Peyer's patch (tissue), 4 donors: Measurements from ENCODE around the gene EDEM2. TPM values are rescaled to one million over a fixed set of nuclear protein-coding genes. Genes with fewer than 3 reads are reported as not detected.
"Not testable (repeated sequence)": the region's sequence is repeated elsewhere in the genome, so short reads cannot be mapped to it uniquely, and the experiment has no call there.

Experiments
- DNase-seq, 3 donors: peaks; one replicate each; pipeline ENCODE4 v3.0.0-alpha.2; 2017 to 2019
- H3K27ac ChIP-seq, 4 donors: fragments of 200-600 bp; sonication (generic); one replicate each; pipeline ENCODE4 v1.5.1; 2016 to 2019
- H3K27me3 ChIP-seq, 2 donors: fragments of 200-600 bp; sonication (generic); one replicate each; pipeline ENCODE4 v1.5.1; 2019
- H3K36me3 ChIP-seq, 3 donors: fragments of 200-600 bp; sonication (generic); one replicate each; pipeline ENCODE4 v1.5.1; 2016 to 2019
- H3K4me1 ChIP-seq, 4 donors: fragments of 200-600 bp; sonication (generic); one replicate each; pipeline ENCODE4 v1.5.1; 2016 to 2019
- H3K4me3 ChIP-seq, 4 donors: fragments of 200-600 bp; sonication (generic); 1 replicate in 3 of 4; 2 replicates in 1 of 4; pipeline ENCODE4 v1.5.1; 2016 to 2019; ENCODE audit warnings: mild to moderate bottlenecking in 1 of 4
- H3K9me3 ChIP-seq, 4 donors: fragments of 200-600 bp; sonication (generic); one replicate each; pipeline ENCODE4 v1.5.1; 2016 to 2019; ENCODE audit warnings: mild to moderate bottlenecking in 1 of 4
- POLR2A ChIP-seq, 2 donors: fragments of 450-650 bp; IDR thresholded peaks; one replicate each; pipeline ENCODE4 v1.5.1; 2017; ENCODE audit warnings: antibody characterized with exemption in 2 of 2, mild to moderate bottlenecking in 2 of 2, moderate library complexity in 2 of 2
- total RNA-seq, 4 donors: library from RNA; depleted of rRNA; stranded (reverse); fragments of >200 nt; gene quantifications; one replicate each; pipeline ENCODE4 v1.1.0, GENCODE V29; 2016
- TF ChIP-seq, protein P1 (sequence below), 6 experiments: fragments of 450-650 bp in 4 of 6; fragments of 200-600 bp in 2 of 6; sonication (generic) in 1 of 6; IDR thresholded peaks; one replicate each; pipeline ENCODE4 v1.5.1; 2017 to 2019; ENCODE audit warnings: antibody characterized with exemption in 6 of 6, mild to moderate bottlenecking in 3 of 6, moderate library complexity in 1 of 6

Gene EDEM2
- total RNA-seq, 4 donors from 2014 or later: 18.2 to 38.3 (median 33.8) TPM

DNA sequence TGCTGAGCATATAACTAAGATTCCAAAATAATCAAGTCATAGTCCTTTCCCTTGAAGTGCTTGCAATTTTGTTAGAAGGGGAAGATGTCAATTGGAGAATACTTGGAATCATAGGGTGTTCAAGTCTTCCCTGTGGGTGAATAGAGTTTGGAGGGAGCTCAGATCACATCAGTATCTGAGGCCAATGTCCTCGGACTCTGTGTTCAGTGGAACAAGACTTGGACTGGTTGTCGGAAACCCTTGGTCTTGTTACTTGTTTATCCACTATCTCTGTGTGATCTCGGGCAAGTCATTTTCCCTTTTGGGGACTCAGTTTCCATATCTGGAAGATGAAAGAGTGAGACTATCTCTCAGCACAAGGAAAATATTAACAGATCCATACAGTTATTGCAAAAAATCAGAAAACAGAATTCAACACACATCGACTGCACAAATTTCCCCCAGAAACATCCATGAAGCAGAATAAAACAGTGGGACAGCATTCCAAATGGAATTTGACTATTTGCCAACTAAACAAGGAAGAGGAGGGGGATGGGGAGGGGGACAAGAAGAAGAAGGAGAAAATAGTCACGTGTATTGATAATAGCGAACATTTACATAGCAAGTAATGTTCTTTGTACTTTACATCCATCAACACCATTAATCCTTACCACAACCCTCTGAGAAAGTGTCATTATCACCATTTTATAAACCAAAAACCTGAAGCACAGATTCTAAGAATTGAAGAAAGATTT lies 3.9 kb upstream of the EDEM2 start:
- Histone ChIP-seq H3K9me3 (no peaks in the 10 kb centered on the region), H3K4me3 (no peak overlapping the region), H3K27me3 (no peaks in the 10 kb centered on the region), H3K4me1 (peaks cover 0 to 12% (median 5%) of the 10 kb centered on the region in 4 donors), H3K36me3 (no peaks in the 10 kb centered on the region), H3K27ac (no peak overlapping the region)
- TF ChIP-seq POLR2A (IDR thresholded peaks at IDR 0.05): no peak
- TF ChIP-seq, protein P1, sequence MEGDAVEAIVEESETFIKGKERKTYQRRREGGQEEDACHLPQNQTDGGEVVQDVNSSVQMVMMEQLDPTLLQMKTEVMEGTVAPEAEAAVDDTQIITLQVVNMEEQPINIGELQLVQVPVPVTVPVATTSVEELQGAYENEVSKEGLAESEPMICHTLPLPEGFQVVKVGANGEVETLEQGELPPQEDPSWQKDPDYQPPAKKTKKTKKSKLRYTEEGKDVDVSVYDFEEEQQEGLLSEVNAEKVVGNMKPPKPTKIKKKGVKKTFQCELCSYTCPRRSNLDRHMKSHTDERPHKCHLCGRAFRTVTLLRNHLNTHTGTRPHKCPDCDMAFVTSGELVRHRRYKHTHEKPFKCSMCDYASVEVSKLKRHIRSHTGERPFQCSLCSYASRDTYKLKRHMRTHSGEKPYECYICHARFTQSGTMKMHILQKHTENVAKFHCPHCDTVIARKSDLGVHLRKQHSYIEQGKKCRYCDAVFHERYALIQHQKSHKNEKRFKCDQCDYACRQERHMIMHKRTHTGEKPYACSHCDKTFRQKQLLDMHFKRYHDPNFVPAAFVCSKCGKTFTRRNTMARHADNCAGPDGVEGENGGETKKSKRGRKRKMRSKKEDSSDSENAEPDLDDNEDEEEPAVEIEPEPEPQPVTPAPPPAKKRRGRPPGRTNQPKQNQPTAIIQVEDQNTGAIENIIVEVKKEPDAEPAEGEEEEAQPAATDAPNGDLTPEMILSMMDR (IDR thresholded peaks at IDR 0.05): no peak
- DNase-seq: no peak

DNA sequence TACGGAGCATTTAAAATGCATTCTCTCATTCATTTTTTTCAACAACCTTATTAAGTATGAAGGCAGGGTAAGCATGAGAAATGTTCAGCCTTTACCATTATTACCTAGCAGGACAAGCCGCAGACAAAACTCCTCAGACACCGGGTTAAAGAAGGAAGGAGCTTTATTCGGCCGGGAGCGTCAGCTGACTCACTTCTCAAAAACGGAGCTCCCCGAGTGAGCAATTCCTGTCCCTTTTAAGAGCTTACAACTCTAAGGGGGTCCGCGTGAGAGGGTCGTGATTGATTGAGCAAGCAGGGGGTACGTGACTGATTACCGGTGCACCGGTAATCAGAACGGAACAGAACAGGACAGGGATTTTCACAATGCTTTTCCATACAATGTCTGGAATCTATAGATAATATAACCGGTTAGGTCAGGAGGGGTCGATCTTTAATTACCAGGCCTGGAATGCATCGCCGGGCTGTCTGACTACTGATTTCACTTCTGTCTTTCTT lies 487 bp upstream of the EDEM2 start:
- H3K9me3 ChIP-seq, H3K27me3 ChIP-seq: not testable (repeated sequence)
- peaks cover 0 to 21% (median 0%) of the 10 kb centered on the region in 3 donors for H3K36me3 ChIP-seq
- peak overlapping the region; percentile 81 to 94 (median 86) for H3K27ac ChIP-seq
- peaks cover 0 to 24% (median 8%) of the 10 kb centered on the region in 4 donors for H3K4me1 ChIP-seq
- peak overlapping the region; percentile 69 to 85 (median 78) for H3K4me3 ChIP-seq
- peak in 2 of 3 donors; percentile 37 to 58 for DNase-seq

DNA sequence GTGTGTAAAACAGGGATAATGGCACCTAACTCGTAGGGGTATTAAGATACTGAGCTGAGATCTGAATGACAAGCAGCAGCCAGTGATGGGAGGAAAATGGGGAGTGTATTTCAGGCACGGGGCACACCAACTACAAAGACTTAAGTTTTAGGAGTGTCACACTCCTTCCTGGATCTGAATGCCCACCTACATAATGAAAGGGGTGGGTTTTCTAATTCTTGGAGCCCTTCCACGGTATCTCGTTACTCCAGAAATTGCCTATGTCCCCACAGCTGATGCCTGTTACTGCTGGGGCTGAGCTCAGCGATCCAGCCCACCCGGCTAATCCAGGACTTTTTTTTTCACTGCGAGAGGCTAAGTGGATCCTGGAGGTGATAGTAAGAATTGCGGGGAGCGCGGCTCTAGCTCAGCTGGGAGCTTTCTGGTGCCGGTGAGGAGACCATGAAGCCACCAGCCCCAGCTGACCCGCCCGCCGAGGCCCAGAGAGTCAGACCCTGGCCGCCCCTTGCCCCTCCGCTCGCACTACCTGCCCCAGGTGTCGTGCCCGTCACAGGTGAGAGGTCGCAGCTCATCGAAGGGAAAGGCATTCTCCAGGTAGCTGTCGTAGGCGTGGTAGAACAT lies 727 bp downstream of the EDEM2 start:
- H3K27me3 ChIP-seq: no peaks in the 10 kb centered on the region
- H3K36me3 ChIP-seq: peaks cover 0 to 33% (median 0%) of the 10 kb centered on the region in 3 donors
- peak; percentile 22 to 75 (median 66) for DNase-seq
- peak overlapping the region; percentile 69 to 85 (median 78) for H3K4me3 ChIP-seq
- H3K27ac ChIP-seq: peak overlapping the region; percentile 81 to 94 (median 86)
- TF ChIP-seq, protein P1 (IDR thresholded peaks at IDR 0.05): peak in 1 of 6 experiments; percentile 13
- TF ChIP-seq POLR2A (IDR thresholded peaks at IDR 0.05): no peak
- peaks cover 0 to 24% (median 8%) of the 10 kb centered on the region in 4 donors for H3K4me1 ChIP-seq
- no peaks in the 10 kb centered on the region for H3K9me3 ChIP-seq

DNA sequence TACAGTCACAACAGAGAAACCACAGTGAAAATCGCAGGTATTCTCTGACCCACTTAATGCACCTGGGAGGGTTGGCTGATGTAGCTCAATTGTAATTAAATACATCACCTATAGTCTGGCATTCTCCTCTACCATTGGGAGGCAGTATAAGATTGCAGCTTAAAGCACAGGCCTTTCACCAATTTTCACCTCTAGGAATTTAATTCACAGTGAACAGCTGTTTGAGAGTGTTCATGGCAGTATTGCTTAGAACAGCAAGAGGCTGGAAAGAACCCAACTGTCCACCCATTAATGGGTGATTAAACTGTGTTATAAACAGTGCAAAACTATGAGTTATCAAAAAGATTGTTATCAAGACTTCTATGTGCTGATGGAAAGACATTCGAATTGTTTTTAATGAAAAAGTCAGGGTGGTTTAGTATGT lies 2.0 kb downstream of the EDEM2 start:
- peaks cover 0 to 24% (median 8%) of the 10 kb centered on the region in 4 donors for H3K4me1 ChIP-seq
- no peak overlapping the region for H3K4me3 ChIP-seq
- H3K27ac ChIP-seq: peak overlapping the region in 3 of 4 donors; percentile 37 to 62 (median 56)
- TF ChIP-seq, protein P1 (IDR thresholded peaks at IDR 0.05): peak in 5 of 6 experiments; percentile 38 to 99 (median 80)
- no peak for TF ChIP-seq POLR2A (IDR thresholded peaks at IDR 0.05)
- H3K27me3 ChIP-seq: no peaks in the 10 kb centered on the region
- DNase-seq: peak in 1 of 3 donors; percentile 61
- H3K9me3 ChIP-seq: no peaks in the 10 kb centered on the region
- H3K36me3 ChIP-seq: peaks cover 0 to 44% (median 0%) of the 10 kb centered on the region in 3 donors

DNA sequence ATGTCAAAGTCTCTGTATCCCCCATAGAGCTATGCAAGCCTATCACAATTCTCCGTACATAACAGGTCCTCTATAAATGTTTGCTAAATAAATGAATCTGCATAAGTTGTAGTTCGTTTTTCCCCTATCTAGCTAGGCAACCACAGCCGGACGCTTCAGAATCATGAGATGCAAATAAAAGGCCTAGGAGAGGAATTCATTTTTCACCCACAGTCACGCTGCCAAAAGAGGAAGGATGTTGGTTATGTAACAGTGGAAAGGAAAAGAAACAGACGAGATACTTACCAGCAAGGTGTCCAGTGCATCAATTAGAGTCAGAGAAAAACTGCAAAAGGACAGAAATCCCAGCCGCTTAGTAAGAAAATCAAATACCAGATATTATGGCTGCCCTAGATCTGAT lies 2.4 kb downstream of the EDEM2 start:
- no peaks in the 10 kb centered on the region for H3K9me3 ChIP-seq
- H3K4me3 ChIP-seq: no peak overlapping the region
- DNase-seq: peak in 2 of 3 donors; percentile 67 to 77
- peak overlapping the region in 1 of 4 donors; percentile 62 for H3K27ac ChIP-seq
- H3K27me3 ChIP-seq: no peaks in the 10 kb centered on the region
- H3K36me3 ChIP-seq: peaks cover 0 to 47% (median 0%) of the 10 kb centered on the region in 3 donors
- no peak for TF ChIP-seq POLR2A (IDR thresholded peaks at IDR 0.05)
- TF ChIP-seq, protein P1 (IDR thresholded peaks at IDR 0.05): no peak
- H3K4me1 ChIP-seq: peaks cover 0 to 24% (median 8%) of the 10 kb centered on the region in 4 donors
